ENCODE results near the gene KRT82. TPM values are rescaled to one million over a fixed set of nuclear protein-coding genes. Genes with fewer than 3 reads are reported as not detected.
A peak's percentile ranks its signal among the peaks of the same experiment; 100 is the strongest.
"Not testable (repeated sequence)": the region's sequence is repeated elsewhere in the genome, so short reads cannot be mapped to it uniquely, and the experiment has no call there.

Gene KRT82
- total and polyA plus RNA-seq, 8 donors = not detected

DNA sequence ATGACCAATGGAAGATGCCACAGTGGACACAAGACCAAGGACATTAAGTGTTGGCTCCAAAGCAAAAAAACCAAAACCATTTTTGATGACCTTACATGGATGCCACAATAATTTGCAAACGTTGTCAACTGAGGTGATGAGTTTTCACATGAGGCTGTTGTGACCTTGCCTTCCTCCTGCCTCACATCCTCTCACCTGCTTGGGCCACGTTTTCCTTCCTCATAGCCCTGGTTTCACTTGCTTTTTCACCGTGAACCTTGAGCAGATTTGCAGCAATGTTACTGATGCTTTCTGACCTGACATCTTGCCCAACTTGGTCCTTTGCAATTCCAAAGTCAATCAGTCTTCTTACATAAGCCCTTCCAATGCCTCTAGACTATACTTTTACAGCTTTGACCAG, 42.1 kb upstream of the KRT82 start:
- intact Hi-C loops (cut with DNase I; ENCODE audit: low total_unique reads) = no loop called here
- no peak for TF ChIP-seq POLR2AphosphoS5 (IDR thresholded peaks at IDR 0.05)
- 56 to 69% (median 59%) methylated on average over 3 of the region's 3 CpGs for WGBS, 5 donors
- H3K27ac ChIP-seq = no peak overlapping the region
- peaks cover 0 to 7% (median 0%) of the 10 kb centered on the region in 3 donors for H3K27me3 ChIP-seq
- H3K36me3 ChIP-seq = no peaks in the 10 kb centered on the region
- peaks cover 0 to 10% (median 3%) of the 10 kb centered on the region in 4 donors for H3K4me1 ChIP-seq
- DNase-seq = no peak
- no peak overlapping the region for H3K4me3 ChIP-seq
- H3K9me3 ChIP-seq = no peaks in the 10 kb centered on the region

DNA sequence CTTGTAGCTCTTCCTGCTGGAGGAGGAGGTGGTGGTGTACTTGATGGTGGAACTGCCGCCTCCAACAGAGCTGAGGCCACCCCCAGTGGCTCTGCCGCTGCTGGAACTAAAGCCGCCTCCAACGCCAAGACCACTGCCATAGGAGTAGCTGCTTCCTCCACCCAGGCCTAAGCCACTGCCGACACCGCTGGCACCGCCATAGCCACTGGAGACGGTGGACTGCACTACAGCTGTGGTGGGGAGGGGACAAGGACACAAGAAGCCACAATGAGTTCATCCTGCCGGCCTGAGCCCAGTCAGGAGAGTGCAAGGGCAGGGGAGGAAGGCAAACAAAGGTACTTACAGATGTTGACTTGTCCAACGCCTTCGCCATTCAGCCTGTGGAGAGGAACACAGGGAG, 41.1 kb upstream of the KRT82 start:
- peaks cover 0 to 15% (median 0%) of the 10 kb centered on the region in 3 donors for H3K27me3 ChIP-seq
- DNase-seq; H3K9me3 ChIP-seq; H3K4me3 ChIP-seq; H3K27ac ChIP-seq; intact Hi-C loops (cut with DNase I; ENCODE audit: low total_unique reads); H3K36me3 ChIP-seq: not testable (repeated sequence)
- peaks cover 0 to 10% (median 5%) of the 10 kb centered on the region in 4 donors for H3K4me1 ChIP-seq
- 84 to 95% (median 91%) methylated on average over 2 to 11 of the region's 11 CpGs for WGBS, 5 donors

GRCh38 chr12:52446367-52447045, 40.4 kb upstream of the KRT82 start:
- WGBS, 5 donors = 71 to 82% (median 77%) methylated on average over 6 of the region's 6 CpGs
- intact Hi-C loops (cut with DNase I; ENCODE audit: low total_unique reads) = no loop called here
- no peaks in the 10 kb centered on the region for H3K36me3 ChIP-seq
- H3K9me3 ChIP-seq = no peaks in the 10 kb centered on the region
- TF ChIP-seq POLR2AphosphoS5 (IDR thresholded peaks at IDR 0.05) (no peak), CTCF (IDR thresholded peaks at IDR 0.05) (no peak), POLR2A (IDR thresholded peaks at IDR 0.05) (no peak), EP300 (IDR thresholded peaks at IDR 0.05) (no peak)
- H3K4me3 ChIP-seq = no peak overlapping the region
- peaks cover 0 to 18% (median 0%) of the 10 kb centered on the region in 3 donors for H3K27me3 ChIP-seq
- peaks cover 0 to 10% (median 5%) of the 10 kb centered on the region in 4 donors for H3K4me1 ChIP-seq
- H3K27ac ChIP-seq = no peak overlapping the region
- no peak for DNase-seq

- WGBS, 5 donors = 49 to 85% (median 62%) methylated on average over 3 of the region's 3 CpGs
- H3K4me1 ChIP-seq = peaks cover 0 to 10% (median 5%) of the 10 kb centered on the region in 4 donors
- no peak overlapping the region for H3K27ac ChIP-seq
- no peak overlapping the region for H3K4me3 ChIP-seq
- H3K27me3 ChIP-seq = peaks cover 0 to 19% (median 0%) of the 10 kb centered on the region in 3 donors
- TF ChIP-seq POLR2AphosphoS5 (IDR thresholded peaks at IDR 0.05) (no peak), EP300 (IDR thresholded peaks at IDR 0.05) (no peak), POLR2A (IDR thresholded peaks at IDR 0.05) (no peak), CTCF (IDR thresholded peaks at IDR 0.05) (no peak)
- intact Hi-C loops (cut with DNase I; ENCODE audit: low total_unique reads) = no loop called here
- DNase-seq = no peak
- no peaks in the 10 kb centered on the region for H3K9me3 ChIP-seq
- H3K36me3 ChIP-seq = no peaks in the 10 kb centered on the region
Measured at GRCh38 chr12:52445876-52446275, 39.7 kb upstream of the KRT82 start.

DNA sequence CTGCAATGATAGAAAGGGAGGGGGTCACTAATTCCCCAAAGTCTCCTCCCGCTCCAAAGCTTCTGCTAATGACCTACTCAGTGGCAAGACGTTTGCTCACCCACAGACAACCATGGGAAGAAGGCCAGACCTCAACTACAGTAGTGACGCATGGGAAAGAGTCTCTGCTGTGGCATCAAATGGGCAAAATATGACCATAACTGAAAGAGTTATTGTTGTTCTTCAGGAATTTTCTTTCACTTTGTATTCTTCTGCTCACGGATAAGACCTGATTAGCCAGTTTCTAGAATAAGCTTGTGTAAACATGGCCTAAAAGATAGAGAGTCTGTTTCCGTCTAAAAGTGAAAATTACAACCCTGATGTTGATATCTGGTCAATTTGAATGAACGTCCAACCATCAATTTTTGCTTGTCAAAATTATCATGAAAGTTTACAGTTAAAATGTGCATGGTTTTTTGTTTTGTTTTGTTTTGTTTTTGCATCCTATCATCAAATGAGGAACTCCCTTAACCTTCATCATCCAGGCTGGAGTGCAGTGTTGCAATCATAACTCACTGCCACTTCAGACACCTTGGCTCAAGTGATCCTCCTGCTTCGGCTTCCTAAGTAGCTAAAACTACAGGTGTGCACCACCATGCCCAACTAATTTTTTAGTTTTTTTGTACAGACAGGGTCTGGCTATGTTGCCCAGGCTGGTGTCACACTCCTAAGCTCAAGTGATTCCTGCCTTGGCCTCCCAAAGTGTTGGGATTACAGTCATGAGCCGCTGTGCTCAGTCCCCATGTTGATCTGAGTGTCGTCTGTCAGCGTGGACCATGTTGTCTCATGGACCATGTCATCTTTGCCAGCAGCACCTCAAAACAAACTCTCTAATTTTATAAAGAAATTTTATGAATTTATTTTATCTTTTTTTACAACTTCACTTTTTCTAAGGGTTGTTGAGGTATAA, 38.8 kb upstream of the KRT82 start:
- H3K4me1 ChIP-seq = peaks cover 0 to 10% (median 5%) of the 10 kb centered on the region in 4 donors
- H3K27ac ChIP-seq = no peak overlapping the region
- H3K4me3 ChIP-seq = no peak overlapping the region
- TF ChIP-seq EP300 (IDR thresholded peaks at IDR 0.05) (no peak), POLR2AphosphoS5 (IDR thresholded peaks at IDR 0.05) (no peak), CTCF (IDR thresholded peaks at IDR 0.05) (no peak), POLR2A (IDR thresholded peaks at IDR 0.05) (no peak)
- H3K36me3 ChIP-seq = no peaks in the 10 kb centered on the region
- DNase-seq = peak in 1 of 2 donors; percentile 17
- WGBS, 5 donors = 48 to 66% (median 56%) methylated on average over 10 of the region's 10 CpGs
- intact Hi-C loops (cut with DNase I; ENCODE audit: low total_unique reads) = no loop called here
- H3K27me3 ChIP-seq = peaks cover 0 to 25% (median 0%) of the 10 kb centered on the region in 3 donors
- no peaks in the 10 kb centered on the region for H3K9me3 ChIP-seq

Data from stomach (tissue), 9 donors.